Measurements from ENCODE around the gene ANKRD28. TPM values are rescaled to one million over a fixed set of nuclear protein-coding genes. Genes with fewer than 3 reads are reported as not detected.

ANKRD28 gene
- total RNA-seq, 4 donors from 2014 or later: 20.0 to 86.8 (median 37.6) TPM

- Histone ChIP-seq H3K4me1 (no peaks in the 10 kb centered on the region), H3K9me3 (no peaks in the 10 kb centered on the region), H3K27ac (no peak overlapping the region), H3K27me3 (no peaks in the 10 kb centered on the region), H3K36me3 (no peaks in the 10 kb centered on the region), H3K4me3 (no peak overlapping the region)
- no peak for TF ChIP-seq POLR2A (IDR thresholded peaks at IDR 0.05)
- TF ChIP-seq CTCF (IDR thresholded peaks at IDR 0.05): no peak
- DNase-seq: no peak
- intact Hi-C loops (cut with DNase I; ENCODE audit: low total_unique reads): no loop called here
These were observed 121.5 kb downstream of the ANKRD28 start for GRCh38 chr3:15676259-15676658.

- no peak for TF ChIP-seq POLR2A (IDR thresholded peaks at IDR 0.05)
- TF ChIP-seq CTCF (IDR thresholded peaks at IDR 0.05): no peak
- Histone ChIP-seq H3K4me1 (no peaks in the 10 kb centered on the region), H3K4me3 (no peak overlapping the region), H3K9me3 (no peaks in the 10 kb centered on the region), H3K27ac (peak overlapping the region in 1 of 2 donors; percentile 12), H3K36me3 (no peaks in the 10 kb centered on the region), H3K27me3 (no peaks in the 10 kb centered on the region)
- DNase-seq: no peak
- intact Hi-C loops (cut with DNase I; ENCODE audit: low total_unique reads): no loop called here
These were observed 124.2 kb downstream of the ANKRD28 start for GRCh38 chr3:15673536-15673935.

- no peaks in the 10 kb centered on the region for H3K36me3 ChIP-seq
- intact Hi-C loops (cut with DNase I; ENCODE audit: low total_unique reads): no loop called here
- DNase-seq: no peak
These were observed 130.3 kb downstream of the ANKRD28 start for GRCh38 chr3:15667484-15667883.

GRCh38 chr3:15666277-15666676, 131.5 kb downstream of the ANKRD28 start:
- no peaks in the 10 kb centered on the region for H3K4me1 ChIP-seq
- TF ChIP-seq POLR2A (IDR thresholded peaks at IDR 0.05) (no peak), CTCF (IDR thresholded peaks at IDR 0.05) (no peak)
- intact Hi-C loops (cut with DNase I; ENCODE audit: low total_unique reads): no loop called here
- H3K27ac ChIP-seq: no peak overlapping the region
- DNase-seq: no peak
- no peaks in the 10 kb centered on the region for H3K36me3 ChIP-seq
- no peaks in the 10 kb centered on the region for H3K27me3 ChIP-seq
- no peaks in the 10 kb centered on the region for H3K9me3 ChIP-seq
- no peak overlapping the region for H3K4me3 ChIP-seq

More at GRCh38 chr3:15667484-15667883, 130.3 kb downstream of the ANKRD28 start:
- TF ChIP-seq POLR2A (IDR thresholded peaks at IDR 0.05): no peak
- TF ChIP-seq CTCF (IDR thresholded peaks at IDR 0.05): no peak
- no peaks in the 10 kb centered on the region for H3K27me3 ChIP-seq
- no peak overlapping the region for H3K4me3 ChIP-seq
- no peaks in the 10 kb centered on the region for H3K4me1 ChIP-seq
- no peaks in the 10 kb centered on the region for H3K9me3 ChIP-seq
- no peak overlapping the region for H3K27ac ChIP-seq

GRCh38 chr3:15665510-15666150, 132.1 kb downstream of the ANKRD28 start:
- H3K36me3 ChIP-seq: no peaks in the 10 kb centered on the region
- intact Hi-C loops (cut with DNase I; ENCODE audit: low total_unique reads): no loop called here

More at GRCh38 chr3:15665510-15666150, 132.1 kb downstream of the ANKRD28 start:
- Histone ChIP-seq H3K4me1 (no peaks in the 10 kb centered on the region), H3K27ac (no peak overlapping the region), H3K9me3 (no peaks in the 10 kb centered on the region), H3K4me3 (no peak overlapping the region), H3K27me3 (no peaks in the 10 kb centered on the region)
- TF ChIP-seq POLR2A (IDR thresholded peaks at IDR 0.05) (no peak), CTCF (IDR thresholded peaks at IDR 0.05) (no peak)
- DNase-seq: no peak

Measured in uterus (tissue), 4 donors.